Inferior parietal cortex (tissue), 1 donor: Measurements from ENCODE around the gene DNAH2.
"Not testable (repeated sequence)": the region's sequence is repeated elsewhere in the genome, so short reads cannot be mapped to it uniquely, and the experiment has no call there.

Source experiments
- DNase-seq: peaks from one replicate; pipeline ENCODE4 v3.0.0-alpha.2; 2016; ENCODE audit errors: extremely low spot score

Gene DNAH2

DNA sequence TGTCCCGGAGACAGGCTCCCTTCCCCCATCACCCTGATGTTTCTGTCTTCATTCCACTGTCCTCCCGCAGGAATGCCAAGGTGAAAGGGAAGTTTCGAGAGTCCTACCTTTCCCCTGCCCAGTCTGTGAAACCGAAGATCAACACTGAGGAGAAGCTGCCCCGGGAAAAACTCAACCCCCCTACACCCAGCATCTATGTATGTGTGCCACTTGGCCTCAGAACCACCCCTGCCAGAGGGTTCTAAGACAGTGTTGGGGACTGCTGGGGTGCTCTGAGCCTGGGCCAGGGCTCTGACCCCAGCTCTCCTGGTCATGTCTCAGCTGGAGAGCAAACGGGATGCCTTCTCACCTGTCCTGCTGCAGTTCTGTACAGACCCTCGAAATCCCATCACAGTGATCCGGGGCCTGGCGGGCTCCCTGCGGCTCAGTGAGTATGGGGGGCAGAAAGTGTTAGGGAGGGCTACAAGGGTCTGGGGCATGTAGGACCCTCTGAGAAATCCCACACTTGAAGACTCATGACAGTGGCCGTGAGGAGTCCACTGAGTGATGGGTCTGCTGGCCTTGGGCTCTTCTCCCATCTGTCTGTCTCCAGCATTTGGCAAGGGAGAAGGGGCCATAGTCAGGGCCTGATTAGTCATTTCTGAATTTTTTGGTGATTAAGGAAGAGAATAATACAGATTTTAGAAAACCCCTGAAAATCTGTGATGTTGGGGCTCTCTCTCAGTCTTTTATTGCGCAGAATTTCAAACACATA is 132.4 kb downstream of the DNAH2 start:
- no peak for DNase-seq

DNA sequence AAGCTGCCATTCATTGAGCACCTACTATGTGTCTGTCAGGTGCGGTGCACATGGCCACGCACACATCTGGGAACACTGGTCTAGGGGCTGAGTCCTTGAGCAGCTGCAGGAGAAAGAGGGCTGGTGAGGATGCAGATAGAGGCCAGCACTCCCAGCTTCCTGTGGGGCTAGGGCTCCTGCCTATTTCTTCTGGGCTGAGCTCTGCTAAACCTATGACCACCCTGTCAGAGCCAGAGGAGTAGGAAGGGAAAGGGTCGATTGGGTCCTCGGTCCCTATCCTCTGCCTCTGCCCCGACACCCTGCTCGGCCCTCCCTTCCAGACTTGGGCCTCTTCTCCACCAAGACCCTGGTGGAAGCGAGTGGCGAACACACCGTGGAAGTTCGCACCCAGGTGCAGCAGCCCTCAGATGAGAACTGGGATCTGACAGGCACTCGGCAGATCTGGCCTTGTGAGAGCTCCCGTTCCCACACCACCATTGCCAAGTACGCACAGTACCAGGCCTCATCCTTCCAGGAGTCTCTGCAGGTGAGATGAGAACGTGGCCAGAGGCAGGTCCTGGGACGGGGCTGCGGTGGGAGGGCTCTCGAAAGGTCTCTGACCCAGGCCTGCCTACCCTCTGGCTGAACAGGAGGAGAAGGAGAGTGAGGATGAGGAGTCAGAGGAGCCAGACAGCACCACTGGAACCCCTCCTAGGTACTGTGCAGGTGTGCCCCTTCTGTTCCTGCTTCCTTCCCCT is 133.3 kb downstream of the DNAH2 start:
- DNase-seq: no peak

DNA sequence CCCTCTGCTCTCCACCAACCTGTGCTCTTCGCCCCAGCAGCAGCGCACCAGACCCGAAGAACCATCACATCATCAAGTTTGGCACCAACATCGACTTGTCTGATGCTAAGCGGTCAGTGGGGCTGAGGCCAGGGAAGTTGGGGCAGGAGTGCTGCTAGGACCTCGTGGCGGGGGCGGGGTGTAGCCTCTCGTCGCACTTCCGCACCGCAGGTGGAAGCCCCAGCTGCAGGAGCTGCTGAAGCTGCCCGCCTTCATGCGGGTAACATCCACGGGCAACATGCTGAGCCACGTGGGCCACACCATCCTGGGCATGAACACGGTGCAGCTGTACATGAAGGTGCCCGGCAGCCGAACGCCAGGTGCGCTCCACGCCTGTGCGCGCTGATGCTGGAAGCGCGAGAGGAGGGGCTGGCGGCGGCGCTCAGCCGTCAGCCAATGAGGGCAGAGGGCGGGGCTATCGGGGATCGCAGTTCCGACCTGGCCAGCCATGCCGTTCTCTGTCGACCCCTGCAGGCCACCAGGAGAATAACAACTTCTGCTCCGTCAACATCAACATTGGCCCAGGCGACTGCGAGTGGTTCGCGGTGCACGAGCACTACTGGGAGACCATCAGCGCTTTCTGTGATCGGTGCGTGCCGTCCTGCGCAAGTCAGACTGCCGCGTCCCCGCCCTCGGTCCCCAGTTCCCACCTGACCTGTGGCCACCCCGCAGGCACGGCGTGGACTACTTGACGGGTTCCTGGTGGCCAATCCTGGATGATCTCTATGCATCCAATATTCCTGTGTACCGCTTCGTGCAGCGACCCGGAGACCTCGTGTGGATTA is 134.1 kb downstream of the DNAH2 start:
- DNase-seq: peak; percentile 86

DNA sequence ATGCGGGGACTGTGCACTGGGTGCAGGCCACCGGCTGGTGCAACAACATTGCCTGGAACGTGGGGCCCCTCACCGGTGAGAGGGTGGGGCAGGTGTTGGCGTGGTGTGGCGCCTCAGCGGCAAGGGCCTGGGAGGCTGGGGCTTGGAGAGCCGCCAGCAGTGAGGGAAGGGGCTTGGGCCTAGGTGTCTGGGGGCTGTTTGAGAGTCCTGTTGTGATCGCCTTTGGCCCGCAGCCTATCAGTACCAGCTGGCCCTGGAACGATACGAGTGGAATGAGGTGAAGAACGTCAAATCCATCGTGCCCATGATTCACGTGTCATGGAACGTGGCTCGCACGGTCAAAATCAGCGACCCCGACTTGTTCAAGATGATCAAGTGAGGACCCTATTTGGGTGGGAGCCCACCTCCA is 134.7 kb downstream of the DNAH2 start:
- DNase-seq: no peak

DNA sequence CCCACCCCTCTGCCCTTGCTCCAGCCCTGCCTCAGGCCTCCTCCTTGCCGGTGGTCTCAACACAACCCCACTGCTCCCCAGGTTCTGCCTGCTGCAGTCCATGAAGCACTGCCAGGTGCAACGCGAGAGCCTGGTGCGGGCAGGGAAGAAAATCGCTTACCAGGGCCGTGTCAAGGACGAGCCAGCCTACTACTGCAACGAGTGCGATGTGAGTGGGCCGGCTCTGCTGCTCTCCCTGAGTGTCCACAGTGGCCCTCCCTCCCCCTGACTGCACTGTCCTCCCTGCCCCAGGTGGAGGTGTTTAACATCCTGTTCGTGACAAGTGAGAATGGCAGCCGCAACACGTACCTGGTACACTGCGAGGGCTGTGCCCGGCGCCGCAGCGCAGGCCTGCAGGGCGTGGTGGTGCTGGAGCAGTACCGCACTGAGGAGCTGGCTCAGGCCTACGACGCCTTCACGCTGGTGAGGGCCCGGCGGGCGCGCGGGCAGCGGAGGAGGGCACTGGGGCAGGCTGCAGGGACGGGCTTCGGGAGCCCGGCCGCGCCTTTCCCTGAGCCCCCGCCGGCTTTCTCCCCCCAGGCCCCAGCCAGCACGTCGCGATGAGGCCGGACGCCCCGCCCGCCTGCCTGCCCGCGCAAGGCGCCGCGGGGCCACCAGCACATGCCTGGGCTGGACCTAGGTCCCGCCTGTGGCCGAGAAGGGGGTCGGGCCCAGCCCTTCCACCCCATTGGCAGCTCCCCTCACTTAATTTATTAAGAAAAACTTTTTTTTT is 135.6 kb downstream of the DNAH2 start:
- no peak for DNase-seq

DNA sequence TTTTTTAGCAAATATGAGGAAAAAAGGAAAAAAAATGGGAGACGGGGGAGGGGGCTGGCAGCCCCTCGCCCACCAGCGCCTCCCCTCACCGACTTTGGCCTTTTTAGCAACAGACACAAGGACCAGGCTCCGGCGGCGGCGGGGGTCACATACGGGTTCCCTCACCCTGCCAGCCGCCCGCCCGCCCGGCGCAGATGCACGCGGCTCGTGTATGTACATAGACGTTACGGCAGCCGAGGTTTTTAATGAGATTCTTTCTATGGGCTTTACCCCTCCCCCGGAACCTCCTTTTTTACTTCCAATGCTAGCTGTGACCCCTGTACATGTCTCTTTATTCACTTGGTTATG is 136.1 kb downstream of the DNAH2 start:
- DNase-seq: no peak

DNA sequence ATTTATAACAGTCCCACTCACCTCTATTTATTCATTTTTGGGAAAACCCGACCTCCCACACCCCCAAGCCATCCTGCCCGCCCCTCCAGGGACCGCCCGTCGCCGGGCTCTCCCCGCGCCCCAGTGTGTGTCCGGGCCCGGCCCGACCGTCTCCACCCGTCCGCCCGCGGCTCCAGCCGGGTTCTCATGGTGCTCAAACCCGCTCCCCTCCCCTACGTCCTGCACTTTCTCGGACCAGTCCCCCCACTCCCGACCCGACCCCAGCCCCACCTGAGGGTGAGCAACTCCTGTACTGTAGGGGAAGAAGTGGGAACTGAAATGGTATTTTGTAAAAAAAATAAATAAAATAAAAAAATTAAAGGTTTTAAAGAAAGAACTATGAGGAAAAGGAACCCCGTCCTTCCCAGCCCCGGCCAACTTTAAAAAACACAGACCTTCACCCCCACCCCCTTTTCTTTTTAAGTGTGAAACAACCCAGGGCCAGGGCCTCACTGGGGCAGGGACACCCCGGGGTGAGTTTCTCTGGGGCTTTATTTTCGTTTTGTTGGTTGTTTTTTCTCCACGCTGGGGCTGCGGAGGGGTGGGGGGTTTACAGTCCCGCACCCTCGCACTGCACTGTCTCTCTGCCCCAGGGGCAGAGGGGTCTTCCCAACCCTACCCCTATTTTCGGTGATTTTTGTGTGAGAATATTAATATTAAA is 136.7 kb downstream of the DNAH2 start:
- no peak for DNase-seq

DNA sequence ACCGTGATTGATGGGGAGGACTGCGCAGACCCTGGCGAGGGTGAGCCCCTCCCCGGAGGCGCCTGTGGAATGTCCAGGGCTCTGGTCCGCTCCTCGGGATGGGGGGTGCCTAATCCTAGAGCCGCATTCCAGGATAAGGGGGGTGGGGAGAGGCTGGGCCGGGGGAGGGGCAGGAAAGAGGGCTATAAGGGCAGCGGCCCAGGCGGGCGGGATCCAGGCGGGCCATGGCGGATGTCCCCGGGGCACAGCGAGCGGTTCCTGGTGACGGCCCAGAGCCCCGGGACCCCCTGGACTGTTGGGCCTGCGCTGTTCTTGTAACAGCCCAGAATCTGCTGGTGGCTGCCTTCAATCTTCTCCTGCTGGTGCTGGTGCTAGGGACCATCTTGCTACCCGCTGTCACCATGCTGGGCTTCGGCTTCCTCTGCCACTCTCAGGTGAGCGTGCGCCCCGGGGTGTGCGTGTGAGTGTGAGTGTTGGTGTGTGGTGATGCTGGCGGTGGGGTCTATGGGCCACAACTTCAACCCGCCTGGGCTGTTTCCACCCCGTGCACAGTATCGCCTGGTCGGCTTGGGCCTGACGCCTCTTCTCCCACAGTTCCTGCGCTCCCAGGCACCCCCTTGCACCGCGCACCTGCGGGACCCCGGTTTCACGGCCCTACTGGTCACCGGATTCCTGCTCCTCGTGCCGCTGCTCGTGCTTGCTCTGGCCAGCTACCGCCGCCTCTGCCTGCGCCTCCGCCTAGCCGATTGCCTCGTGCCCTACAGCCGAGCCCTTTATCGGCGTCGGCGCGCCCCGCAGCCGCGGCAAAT is 137.5 kb downstream of the DNAH2 start, which contains the start of gene TMEM88:
TMEM88 (plus strand) TSS at position 216 of the 809 bp plus-strand sequence; CDS start at position 225, 9 bp downstream.
- DNase-seq: no peak

DNA sequence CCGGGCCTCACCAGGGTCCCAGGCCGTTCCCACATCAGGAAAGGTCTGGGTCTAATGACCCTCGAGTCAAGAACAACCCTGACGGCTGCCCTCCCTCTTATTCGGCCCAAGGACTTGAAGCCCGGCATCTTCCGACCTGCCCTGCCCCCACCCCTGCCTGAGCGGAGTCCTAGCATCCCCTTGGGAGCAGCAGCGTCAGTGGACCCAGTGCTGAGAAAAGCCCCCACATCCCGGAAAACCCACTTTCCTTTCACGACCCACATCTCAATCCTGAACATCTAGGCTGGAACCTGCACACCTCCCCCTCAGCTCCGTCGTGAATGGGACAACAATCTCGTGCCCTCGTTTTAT is 138.1 kb downstream of the DNAH2 start:
- DNase-seq: no peak

DNA sequence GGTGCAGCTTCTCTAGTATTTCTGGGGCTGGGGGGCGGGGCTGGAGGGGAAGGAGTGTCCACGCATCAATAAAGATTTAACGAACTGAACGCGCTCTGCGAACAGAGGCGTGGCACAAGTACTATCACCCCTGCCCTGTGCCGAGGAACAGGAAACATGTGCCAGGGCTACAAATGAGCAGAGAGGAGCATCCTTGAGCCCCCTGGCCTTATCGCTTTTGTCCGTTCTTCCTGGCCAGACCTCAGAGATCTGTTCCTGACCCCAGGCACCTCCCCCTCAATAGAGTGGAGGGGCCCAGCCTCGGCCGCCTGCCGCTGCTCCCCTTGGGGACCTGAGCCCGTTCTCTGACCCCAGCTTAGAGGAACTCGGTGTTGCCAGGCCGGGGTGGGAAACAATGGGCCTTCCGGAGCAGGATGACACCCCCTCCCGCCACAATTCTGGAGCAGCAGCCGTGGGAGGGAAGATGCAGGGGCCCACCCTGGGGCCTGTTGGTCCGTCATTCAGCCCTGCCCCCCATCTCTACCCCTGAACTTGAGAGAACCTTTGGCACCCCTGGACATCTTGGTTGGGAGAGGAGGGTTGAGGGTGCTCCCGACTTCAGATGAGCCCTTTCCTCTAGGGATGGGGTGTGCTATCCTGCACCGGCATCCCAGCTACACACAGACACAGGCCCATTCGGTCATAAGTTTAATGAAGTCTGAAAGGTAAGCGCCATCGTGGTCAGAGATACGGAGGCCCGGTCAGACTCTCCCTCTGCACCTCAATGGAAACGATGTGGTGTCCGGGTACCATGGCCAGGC is 138.7 kb downstream of the DNAH2 start:
- no peak for DNase-seq

DNA sequence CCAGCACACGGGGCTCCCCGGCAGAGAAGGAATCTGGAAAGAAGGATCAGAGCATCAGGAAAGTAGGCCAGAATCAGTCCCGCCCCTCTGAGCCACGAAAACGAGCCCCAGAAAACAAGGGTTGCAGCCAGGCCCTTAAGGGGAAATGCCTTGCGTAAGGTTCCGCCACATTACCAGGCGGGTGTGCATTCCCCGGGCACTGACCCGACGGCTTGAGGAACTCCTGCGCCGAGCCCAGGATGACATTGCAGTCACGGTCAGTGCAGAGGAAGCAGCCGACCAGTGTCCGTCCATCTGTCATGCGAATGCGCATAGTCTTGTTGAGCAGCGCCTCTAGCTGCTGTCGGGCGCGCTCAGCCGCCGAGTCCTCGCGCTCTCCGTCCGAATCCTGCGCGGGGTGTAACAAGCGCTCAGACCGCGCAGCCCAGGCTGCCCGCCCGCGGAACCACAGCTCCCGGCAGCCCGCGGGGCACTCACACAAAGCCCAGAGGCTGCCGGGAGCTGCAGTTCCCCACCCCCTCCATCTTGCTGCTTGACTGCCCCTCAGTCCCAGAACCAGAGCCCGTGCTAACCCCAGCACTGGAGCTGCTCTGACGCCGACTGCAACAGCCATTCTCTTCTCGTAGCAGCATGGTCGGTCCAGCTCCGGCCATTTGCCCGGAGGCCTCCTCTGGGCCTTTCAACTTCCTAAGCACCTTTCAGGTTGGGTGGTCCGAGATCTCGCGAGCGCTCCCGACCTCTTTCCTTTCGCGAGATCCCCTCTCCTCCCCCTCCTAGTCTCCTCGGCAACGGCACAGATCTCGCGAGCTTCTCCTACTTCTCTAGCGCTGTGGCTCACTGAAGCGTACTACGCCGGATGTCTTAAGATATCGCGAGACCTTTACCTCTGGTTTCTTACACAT is 139.5 kb downstream of the DNAH2 start, which contains the start of gene NAA38:
NAA38 (minus strand) TSS at position 749 of the 902 bp plus-strand sequence; CDS start at position 653, 96 bp downstream.
- peak; percentile 98 for DNase-seq

DNA sequence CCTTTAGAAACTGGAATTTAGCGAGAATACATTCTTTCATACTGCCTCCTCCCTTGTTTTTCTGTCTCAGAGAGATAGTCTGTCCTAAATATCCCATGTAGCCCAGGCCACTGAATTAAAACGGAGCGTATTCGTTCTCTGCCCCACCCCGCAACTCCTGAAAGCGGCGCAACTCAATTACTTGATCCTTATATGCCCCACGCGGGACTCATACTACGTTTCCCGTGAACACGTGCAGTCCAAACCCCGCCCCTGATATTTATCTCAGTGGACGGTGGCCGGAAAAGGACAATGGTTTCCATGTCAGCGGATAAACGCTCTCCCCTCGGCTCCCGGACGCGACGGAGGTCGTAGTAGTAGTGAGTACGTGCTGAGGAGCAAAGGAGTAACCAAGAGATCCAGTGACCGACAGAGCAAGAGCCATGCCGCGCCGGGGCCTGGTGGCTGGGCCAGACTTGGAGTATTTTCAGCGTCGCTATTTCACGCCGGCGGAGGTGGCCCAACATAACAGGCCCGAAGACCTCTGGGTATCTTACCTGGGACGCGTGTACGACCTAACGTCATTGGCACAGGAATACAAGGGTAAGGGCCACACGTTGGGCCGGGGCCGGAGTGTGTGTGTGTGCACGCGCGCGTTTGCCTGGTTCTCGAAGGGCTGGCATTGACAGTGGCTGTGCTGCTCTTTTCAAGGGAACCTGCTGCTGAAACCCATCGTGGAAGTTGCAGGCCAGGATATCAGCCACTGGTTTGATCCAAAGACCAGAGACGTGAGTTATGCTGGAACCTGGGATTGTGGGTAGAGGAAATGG is 140.4 kb downstream of the DNAH2 start, which contains the start of gene CYB5D1:
CYB5D1 (plus strand) TSS at position 291 of the 809 bp plus-strand sequence; CDS start at position 423, 132 bp downstream.
- peak; percentile 97 for DNase-seq

DNA sequence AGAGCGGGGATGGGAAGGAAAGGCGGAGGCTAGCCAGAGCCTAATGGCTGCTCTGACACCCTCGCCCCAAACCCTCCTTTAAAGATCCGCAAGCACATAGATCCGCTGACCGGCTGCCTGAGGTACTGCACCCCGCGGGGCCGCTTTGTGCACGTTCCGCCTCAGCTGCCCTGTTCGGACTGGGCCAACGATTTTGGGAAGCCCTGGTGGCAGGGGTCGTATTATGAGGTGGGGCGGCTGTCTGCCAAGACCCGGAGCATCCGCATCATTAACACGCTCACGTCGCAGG is 140.9 kb downstream of the DNAH2 start:
- DNase-seq: no peak

DNA sequence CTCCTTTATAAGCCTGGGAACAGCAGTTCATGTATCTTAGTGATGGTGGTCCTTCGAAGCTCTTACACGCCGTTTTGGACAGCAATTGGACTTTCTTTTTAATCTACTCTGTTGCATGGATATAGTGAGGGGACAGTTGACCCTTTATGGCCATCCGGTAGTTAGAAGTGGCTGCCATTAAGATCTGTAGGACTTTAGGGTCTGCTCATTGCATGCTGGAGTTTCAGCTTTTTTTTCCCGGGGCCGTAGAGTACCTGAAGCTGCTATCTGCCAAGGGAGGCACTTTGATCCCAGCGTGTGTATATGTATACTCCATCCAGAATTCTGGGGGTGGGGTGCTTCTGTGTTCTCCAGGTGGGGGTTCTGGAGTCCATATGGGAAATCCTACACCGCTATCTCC is 141.5 kb downstream of the DNAH2 start:
- no peak for DNase-seq

DNA sequence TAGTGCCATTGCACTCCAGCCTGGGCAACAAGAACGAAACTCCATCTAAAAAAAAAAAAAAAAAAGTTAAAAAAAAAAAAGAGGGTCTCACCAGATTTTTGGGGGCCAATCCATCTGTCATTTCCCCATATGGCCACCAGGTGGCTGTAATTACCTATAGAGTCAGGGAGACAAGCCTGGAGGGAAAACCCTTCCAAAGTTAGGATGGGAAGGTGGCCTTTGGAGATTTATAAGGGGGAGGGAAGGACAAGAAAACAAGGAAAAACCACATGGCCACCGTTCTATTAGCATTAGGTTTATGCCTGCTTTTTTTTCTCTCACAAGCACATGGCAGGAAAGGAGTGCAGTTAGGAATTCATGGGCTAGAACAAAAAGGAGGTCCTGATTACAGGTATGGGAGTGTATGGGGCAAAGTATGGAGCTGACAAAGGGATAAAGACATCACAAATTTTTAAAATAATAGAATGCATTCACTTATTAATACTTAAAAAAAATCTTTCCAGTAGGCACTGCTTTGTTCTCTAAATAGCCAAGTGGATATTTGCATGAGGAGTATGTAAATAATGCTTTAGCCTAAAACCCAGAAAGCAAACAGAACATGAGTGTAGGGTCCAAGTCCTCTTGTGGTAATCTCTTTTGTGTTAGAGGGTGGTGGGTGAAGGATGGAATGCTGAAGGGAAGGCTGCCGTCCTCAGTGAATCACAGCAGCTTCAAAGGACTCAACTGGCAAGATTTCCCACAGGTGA is 145.3 kb downstream of the DNAH2 start:
- peak; percentile 85 for DNase-seq

DNA sequence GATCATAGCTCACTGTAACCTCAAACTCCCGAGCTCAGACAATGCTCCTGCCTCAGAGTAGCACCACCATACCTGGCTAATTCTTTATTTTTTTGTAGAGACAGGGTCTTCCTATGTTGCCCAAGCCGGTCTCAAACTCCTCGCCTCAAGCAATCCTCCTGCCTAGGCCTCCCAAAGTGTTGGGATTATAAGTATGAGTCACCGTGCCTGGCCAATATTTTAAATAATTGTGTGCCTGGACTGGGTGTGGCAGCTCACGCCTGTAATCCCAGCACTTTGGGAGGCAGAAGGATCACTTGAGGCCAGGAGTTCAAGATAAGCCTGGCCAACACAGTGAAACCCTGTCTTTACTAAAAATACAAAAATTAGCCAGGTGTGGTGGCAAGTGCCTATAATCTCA is 146.8 kb downstream of the DNAH2 start:
- DNase-seq: not testable (repeated sequence)
